Neural crest cell (in vitro differentiated cells): Measurements from ENCODE around the gene NOL4L. TPM values are rescaled to one million over a fixed set of nuclear protein-coding genes. Genes with fewer than 3 reads are reported as not detected.
A peak's percentile ranks its signal among the peaks of the same experiment; 100 is the strongest.

Source experiments
- DNase-seq: peaks from one replicate; pipeline ENCODE4 v3.0.0; 2021; ENCODE audit warnings: low read depth, mixed read lengths, low spot score
- H3K27ac Mint-ChIP-seq: one replicate; pipeline ENCODE4 v1.8.0; 2021; ENCODE audit warnings: mild to moderate bottlenecking, mixed read lengths; ENCODE audit not compliant: unreplicated experiment
- H3K27me3 Mint-ChIP-seq: 2 replicates; pipeline ENCODE4 v1.8.0; 2021; ENCODE audit warnings: low read depth, mild to moderate bottlenecking, mixed read lengths
- H3K36me3 Mint-ChIP-seq: 2 replicates; pipeline ENCODE4 v1.8.0; 2021; ENCODE audit warnings: low read depth, mild to moderate bottlenecking, mixed read lengths
- H3K4me1 Mint-ChIP-seq: 2 replicates; pipeline ENCODE4 v1.8.0; 2021; ENCODE audit warnings: mixed read lengths
- H3K4me3 Mint-ChIP-seq: one replicate; pipeline ENCODE4 v1.8.0; 2021; ENCODE audit warnings: mild to moderate bottlenecking, mixed read lengths
- H3K9me3 Mint-ChIP-seq: 2 replicates; pipeline ENCODE4 v1.8.0; 2021; ENCODE audit warnings: mixed read lengths
- CTCF ChIP-seq: fragments of 200-600 bp; sonication (generic); conservative IDR thresholded peaks from 2 replicates; pipeline ENCODE4 v1.5.0; 2021; ENCODE audit warnings: antibody characterized with exemption, mild to moderate bottlenecking
- total RNA-seq: library from RNA; stranded (reverse); gene quantifications from 2 replicates; pipeline ENCODE4 v1.2.1, GENCODE V29; 2021

The NOL4L gene
- total RNA-seq, 1 donor from 2014 or later, result 52.3 TPM

- Mint-ChIP-seq H3K4me1 (peaks cover 41% of the 10 kb centered on the region), H3K27ac (no peak overlapping the region), H3K36me3 (no peaks in the 10 kb centered on the region), H3K4me3 (no peak overlapping the region), H3K9me3 (no peaks in the 10 kb centered on the region), H3K27me3 (no peaks in the 10 kb centered on the region)
- TF ChIP-seq CTCF, result no peak
- no peak for DNase-seq
Observed at GRCh38 chr20:32575805-32576204, 9.3 kb downstream of the NOL4L start.

GRCh38 chr20:32575227-32575581 lies 9.9 kb downstream of the NOL4L start:
- no peaks in the 10 kb centered on the region for H3K9me3 Mint-ChIP-seq
- peaks cover 41% of the 10 kb centered on the region for H3K4me1 Mint-ChIP-seq
- no peaks in the 10 kb centered on the region for H3K36me3 Mint-ChIP-seq
- no peak overlapping the region for H3K4me3 Mint-ChIP-seq
- no peaks in the 10 kb centered on the region for H3K27me3 Mint-ChIP-seq
- no peak overlapping the region for H3K27ac Mint-ChIP-seq
- no peak for DNase-seq
- TF ChIP-seq CTCF, result no peak

GRCh38 chr20:32574296-32575226 lies 10.6 kb downstream of the NOL4L start:
- Mint-ChIP-seq H3K36me3 (no peaks in the 10 kb centered on the region), H3K27ac (peak overlapping the region; percentile 54), H3K4me3 (no peak overlapping the region), H3K27me3 (no peaks in the 10 kb centered on the region), H3K9me3 (no peaks in the 10 kb centered on the region), H3K4me1 (peaks cover 48% of the 10 kb centered on the region)
- no peak for DNase-seq
- TF ChIP-seq CTCF, result no peak

- H3K27ac Mint-ChIP-seq, result no peak overlapping the region
- no peak for TF ChIP-seq CTCF
- no peaks in the 10 kb centered on the region for H3K36me3 Mint-ChIP-seq
- no peaks in the 10 kb centered on the region for H3K9me3 Mint-ChIP-seq
- H3K4me3 Mint-ChIP-seq, result no peak overlapping the region
- no peak for DNase-seq
- H3K4me1 Mint-ChIP-seq, result peaks cover 54% of the 10 kb centered on the region
- H3K27me3 Mint-ChIP-seq, result no peaks in the 10 kb centered on the region
Observed at GRCh38 chr20:32573167-32573851, 11.8 kb downstream of the NOL4L start.

- DNase-seq, result no peak
- no peaks in the 10 kb centered on the region for H3K27me3 Mint-ChIP-seq
- no peak overlapping the region for H3K4me3 Mint-ChIP-seq
- H3K27ac Mint-ChIP-seq, result peak overlapping the region; percentile 25
- H3K9me3 Mint-ChIP-seq, result no peaks in the 10 kb centered on the region
- H3K36me3 Mint-ChIP-seq, result no peaks in the 10 kb centered on the region
- peaks cover 49% of the 10 kb centered on the region for H3K4me1 Mint-ChIP-seq
- TF ChIP-seq CTCF, result no peak
Observed at GRCh38 chr20:32572271-32572968, 12.7 kb downstream of the NOL4L start.
